ENCODE results near the gene HEATR9.

HEATR9 gene

DNA sequence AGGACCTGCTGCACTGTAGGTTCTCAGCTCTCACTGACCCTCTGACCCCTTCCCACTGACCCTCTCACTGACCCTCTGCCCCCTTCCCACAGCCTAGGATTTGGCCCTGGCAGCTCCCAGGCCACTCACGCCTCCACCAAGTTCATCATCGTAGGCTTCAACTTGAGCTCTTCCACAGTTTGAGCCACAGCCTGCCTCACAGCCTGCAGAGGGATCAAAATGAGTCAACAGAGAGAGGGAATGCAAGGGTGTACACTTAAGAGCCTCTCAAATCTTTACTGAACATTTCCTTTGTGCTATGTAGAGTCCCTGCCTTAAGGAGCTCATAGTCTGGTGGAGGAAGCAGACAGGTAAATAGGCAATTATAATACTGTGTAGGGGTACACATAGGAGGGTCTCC is 12.1 kb downstream of the HEATR9 start:
- no peak for DNase-seq

DNA sequence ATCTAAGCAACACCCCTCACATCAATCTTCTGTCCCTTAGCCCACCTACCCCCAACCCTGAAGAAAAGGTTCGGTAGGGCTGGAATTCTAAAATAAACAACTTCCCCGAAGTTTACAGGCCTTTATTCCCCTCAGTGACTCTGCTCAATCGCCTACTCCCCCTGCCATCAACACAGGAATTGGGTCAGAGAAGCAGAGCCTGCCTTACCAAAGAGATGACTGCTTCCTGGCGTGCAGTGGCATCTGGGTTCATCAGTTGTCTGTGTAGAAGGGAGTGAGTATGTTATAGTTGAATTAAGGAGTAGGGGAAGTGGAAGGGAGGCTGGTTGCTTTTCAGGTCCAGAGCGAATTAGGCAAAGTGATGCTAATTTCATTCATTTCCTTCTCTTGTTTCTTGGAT is 12.7 kb downstream of the HEATR9 start:
- DNase-seq = no peak

DNA sequence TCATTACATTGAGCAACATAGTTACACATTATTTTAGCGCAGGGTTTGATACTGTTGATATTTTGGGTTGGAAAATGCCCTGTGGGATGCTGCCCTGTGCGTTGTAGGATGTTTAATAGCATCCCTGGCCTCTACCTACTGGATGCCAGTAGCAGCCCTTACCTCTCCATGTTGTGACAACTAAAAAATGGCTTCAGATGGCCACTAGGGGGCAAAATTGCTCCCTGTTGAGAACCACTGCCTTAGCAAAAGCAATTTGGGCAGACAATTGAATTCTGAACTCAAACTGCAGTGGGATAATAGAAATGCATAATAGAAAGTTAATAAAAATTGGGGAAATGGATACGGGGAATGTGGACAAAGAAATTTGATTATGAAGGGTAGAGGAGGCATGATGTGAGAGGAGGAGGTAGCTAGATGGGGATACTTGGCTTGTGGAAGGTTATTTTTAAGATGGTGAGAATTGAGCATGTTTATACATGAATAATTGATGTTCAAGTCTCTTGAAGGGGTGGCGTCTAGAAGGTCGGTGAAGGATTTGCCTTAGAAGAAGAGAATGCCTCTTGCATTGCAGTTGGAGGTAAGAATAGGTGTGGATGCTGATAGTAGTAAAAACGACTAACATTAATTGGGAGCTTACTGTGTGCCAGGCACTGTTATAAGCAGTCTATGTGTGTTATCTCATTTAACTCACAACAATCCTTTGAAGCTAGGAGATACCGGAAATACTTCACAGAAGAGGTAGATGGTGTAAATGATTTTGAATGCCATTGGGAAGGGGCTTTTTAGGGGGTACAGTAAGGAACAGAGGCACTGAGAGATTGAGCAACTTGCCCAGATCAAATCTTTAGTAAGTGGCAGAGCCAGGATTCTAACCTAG is 19.0 kb downstream of the HEATR9 start:
- DNase-seq = peak; percentile 75

DNA sequence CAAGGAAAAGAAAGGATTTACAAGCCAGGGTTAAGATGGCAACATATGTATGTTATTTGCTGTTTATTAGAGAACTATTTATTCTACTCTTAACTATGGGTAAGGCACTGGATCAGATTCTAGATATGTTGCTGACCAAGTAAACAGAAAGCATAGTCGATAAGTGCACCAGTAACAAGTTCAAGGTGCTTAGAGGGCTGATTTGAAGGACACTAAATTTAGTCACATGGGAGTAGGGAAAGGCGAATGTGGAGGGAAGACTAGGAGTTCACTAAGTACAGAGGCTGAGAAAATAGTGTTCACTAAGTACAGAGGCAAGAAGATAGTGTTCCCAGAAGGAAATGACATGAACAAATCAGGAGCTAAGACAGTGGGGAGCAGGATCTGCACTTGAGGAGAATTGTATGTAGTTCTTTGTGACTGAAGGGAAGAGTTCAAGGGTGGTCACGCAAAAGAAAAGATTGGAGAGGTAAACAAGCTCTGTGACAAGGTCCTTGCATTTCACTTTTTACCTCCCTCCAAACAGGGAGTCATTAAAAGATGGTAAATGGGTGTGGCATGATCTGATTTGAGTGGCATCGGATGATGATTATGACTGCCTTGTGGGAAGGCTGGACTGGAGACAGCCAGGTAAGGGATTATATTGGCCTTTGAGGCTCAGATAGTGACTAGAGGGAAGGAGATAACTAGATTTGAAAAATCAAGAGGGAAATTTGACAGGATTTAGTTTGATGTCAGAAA is 20.9 kb downstream of the HEATR9 start:
- no peak for DNase-seq

DNA sequence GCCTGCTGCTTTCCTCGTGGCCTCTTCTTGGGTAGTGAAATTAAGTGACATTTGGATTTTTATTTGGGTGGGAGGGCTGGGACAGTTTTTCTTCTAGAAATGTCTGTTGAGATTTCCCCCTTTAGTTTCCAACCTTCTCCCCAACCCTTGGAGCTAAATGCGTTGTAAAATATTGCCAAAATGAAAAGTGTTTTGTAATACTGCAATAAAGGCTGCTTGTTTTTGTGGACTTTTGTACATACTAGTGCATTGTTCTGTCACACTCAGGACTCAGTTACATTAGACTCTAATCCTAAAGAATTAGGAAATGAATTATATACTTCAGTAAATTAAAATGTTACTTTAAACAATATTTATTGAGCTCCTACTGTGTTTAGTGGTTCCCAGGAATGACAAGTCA is 21.7 kb downstream of the HEATR9 start:
- no peak for DNase-seq

DNA sequence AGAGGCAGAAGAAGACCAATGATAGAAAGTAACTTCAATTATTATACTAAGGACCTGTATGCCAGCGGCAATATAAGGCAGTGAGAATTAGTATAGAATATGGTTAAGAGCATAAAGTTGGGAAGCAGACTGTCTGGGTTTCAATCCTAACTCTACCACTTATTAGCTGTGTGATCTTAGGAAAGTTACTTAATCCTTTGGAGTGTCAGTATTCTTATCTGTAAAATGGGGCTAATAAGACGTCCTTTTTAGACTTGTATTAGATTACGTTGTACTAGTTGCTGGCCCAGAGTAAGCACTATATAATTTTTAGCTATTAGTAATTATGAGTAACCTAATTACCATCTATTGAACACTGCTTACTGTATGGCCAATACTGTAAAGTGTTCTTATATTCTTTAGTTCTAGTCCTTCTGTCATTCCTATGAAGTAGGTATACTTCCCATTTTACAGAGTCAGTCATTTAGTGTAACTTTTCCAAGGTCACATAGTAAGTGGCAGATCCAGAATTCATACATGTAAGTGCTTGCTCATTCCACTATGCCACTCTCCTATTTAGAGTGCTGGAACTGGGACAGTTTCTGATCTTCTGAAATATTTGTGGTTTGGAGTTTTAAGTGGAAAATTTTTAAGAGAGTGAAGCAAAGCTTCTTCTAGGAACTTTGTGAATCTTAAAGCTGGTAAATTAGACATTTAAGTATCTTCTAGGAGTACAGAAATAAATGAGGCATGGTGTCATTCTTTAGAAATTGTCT is 22.5 kb downstream of the HEATR9 start:
- no peak for DNase-seq

DNA sequence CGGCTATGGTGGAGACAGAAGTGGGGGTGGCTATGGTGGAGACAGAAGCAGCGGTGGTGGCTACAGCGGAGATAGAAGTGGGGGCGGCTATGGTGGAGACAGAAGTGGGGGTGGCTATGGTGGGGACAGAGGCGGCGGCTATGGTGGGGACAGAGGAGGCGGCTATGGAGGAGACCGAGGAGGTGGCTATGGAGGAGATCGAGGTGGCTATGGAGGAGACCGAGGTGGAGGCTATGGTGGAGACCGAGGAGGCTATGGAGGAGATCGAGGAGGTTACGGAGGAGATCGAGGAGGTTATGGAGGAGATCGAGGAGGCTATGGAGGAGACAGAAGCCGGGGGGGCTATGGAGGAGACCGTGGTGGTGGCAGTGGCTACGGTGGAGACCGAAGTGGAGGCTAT is 24.1 kb downstream of the HEATR9 start:
- no peak for DNase-seq

DNA sequence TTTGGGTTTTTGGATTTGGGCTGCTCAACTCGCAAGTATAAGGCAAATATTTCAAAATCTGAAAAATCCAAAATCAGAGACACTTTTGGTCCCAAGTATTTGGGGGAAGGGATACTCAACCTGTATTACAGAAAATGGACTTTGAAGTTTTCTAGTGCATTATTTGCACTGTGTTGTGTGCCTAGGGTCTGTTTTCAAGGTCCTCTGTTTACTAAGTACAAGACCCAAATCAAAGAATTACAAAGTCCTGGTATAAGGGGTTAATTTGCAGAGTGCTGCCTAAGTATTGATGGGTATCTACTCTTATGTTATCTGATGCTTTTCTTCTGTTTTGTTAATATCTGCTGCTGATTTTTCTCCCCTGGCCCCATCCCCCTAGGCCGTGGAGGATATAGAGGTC is 25.0 kb downstream of the HEATR9 start:
- DNase-seq = no peak

DNA sequence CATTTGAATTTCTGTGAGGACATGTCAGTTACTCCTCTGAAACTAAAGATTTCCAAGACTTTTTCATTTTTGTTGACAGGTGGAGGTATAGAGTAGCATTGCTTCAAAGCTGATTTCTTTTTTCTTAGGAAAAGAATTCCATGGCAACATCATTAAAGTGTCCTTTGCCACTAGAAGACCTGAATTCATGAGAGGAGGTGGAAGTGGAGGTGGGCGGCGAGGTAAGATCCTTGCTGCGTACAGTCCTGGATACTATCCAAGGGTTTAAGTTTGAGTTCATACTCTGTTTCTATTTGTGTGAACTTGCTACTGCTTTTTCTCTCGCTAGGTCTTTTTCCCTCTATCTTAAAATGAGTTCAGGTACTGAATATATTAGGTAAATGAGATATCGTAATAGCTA is 26.5 kb downstream of the HEATR9 start:
- DNase-seq = no peak

DNA sequence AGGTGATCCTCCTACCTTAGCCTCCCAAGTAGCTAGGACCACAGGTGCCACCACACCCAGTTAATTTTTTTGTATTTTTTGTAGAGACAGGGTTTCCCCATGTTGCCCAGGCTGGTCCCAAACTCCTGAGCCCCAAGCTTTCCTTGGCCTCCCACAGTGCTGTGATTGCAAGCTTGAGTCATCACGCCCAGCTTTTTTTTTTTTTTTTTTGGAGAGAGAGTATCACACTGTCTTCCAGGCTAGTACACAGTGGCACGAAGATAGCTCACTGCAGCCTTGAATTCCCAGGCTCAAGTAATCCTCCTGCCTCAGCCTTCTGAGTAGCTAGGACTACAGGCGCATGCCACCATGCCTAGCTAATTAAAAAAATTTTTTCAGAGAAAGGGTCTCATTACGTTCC is 27.2 kb downstream of the HEATR9 start:
- DNase-seq = no peak

DNA sequence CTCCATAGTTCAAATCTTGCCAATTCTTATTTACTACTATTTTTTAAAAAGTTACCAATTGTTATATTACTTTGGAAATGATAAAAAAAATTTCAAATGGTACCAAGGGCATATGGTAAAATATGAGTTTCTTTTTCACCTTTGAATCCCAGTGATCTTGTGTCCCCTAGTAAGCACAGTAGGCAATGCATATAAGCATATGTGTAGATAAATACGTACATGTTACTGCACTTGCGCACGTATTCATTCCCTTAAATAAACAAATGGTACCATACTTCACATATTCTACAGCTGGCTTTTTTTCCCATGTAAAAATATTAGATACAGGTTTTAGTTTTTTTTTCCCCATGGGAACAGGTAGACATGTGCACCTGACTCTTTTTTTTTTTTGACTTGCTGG is 27.6 kb downstream of the HEATR9 start:
- DNase-seq = no peak

DNA sequence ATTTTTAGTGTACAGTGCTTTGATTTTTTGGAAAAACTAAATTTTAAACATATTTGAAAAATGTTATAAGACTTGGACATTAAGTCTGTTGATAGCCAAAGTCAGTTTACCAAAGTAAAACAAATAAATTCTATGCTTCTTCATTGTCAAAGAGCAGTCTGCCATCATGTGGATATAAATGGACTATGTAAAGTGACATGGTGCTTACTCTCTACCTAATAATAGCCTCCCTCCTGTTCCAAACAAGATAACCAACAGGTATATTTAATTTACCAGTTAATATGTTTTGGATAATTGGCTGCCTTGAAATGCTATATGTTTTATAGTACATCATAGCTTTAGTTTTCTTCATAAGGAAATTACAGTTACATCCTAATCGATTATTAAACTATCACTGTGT is 43.5 kb downstream of the HEATR9 start:
- DNase-seq = no peak

DNA sequence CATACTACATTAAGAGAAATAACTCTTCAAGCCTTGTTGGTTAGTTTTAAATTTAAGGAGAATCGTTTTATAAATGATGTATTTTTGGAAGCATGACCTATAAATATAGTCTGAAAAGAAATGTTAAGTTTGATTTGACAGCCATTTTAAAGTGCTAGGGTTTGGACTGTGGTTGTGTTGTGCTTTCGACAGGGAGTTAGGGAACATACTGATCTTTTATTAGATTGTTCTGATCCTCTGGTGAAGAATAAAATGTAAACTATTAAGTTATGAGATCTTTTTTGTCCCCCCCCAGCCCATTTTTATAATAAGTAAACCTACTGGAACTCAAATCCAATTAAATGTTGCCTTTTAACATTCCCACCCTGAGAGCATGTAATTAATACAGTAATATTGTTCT is 47.4 kb downstream of the HEATR9 start:
- DNase-seq = no peak

DNA sequence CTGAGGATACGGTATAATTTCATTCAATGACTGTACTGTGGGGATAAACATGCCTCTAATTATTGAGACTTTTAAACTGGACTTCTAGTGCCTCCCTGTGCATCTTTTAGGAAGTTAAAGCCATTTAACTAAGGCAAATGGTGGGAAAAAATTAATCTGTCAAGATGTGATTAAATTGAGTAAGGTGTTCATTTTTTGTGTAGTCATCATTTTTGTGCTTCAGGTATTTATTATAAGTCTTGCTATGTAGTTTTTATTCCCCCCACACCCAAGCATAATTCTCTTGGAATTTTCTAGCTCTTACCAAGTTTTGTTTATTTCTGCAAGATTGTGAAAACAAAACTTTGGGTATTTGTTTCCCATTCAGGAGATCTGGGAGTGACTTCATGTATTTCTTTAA is 49.2 kb downstream of the HEATR9 start:
- DNase-seq = no peak

DNA sequence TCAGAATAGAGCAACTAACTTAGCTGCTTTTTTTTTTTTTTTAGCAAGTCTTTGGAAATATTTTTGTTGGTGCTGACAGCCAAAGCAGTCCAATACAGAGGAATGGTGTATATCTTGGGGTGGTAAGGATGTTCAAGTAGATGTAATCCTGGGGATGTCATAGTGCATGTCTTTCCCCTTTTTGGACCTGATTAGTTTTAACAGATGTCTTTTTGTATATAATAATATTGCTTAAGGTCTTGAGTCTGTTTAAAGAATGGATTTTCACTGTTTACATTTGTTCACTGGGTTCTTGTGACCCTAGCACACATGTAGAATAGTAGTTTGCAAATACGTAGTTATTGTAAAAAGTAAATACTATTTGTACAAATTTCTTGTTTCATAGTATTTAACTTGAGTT is 51.5 kb downstream of the HEATR9 start:
- no peak for DNase-seq

DNA sequence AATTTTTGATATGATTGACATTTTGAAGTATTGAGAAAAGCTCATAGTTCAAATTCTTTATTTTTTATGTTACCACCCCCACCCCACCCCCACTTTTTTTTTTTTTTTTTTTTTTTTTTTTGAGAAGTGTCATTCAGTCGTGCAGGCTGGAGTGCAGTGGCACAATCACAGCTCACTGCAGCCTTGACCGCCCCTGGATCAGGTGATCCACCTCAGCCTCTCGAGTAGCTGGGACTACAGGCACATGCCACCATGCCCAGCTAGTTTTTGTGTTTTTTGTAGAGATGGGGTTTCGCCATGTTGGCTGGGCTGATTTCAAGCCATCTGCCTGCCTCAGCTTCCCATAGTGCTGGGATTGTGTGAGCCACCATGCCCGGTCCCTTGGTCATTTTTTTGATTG is 52.0 kb downstream of the HEATR9 start:
- no peak for DNase-seq

DNA sequence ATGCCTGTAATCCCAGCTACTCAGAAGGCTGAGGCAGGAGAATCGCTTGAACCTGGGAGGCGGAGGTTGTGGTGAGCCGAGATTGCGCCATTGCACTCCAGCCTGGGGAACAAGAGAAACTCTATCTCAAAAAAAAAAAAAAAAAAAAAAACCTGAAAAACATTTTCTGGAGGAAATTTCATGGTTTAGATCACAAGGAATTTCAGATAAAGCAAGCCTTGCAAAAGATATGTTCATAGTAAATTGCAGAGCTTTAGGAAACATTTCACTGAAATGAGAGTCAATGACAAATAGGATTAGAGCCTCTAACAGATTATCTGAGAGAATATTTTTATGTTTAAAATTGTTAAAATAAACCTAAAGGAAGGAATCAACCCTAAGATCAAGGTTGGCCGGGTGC is 56.2 kb downstream of the HEATR9 start:
- no peak for DNase-seq

DNA sequence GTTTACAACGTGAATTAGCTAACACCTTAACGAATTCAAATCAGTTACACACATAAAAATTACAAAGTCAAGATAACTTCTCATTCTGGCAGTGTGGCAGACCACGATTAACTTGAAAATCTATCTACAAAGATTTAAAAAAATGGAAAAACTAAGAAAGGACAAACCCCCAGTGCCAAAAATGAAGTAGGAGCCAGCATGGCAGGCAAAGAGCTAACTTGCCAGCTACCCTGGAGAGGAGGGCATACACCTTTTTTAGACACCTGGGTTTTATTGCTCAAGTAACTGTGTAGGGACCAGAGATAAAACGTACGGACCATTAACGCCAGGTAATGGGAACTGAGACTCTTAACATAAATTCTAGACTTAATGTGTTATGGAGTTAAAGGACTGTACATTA is 56.9 kb downstream of the HEATR9 start:
- DNase-seq = no peak

DNA sequence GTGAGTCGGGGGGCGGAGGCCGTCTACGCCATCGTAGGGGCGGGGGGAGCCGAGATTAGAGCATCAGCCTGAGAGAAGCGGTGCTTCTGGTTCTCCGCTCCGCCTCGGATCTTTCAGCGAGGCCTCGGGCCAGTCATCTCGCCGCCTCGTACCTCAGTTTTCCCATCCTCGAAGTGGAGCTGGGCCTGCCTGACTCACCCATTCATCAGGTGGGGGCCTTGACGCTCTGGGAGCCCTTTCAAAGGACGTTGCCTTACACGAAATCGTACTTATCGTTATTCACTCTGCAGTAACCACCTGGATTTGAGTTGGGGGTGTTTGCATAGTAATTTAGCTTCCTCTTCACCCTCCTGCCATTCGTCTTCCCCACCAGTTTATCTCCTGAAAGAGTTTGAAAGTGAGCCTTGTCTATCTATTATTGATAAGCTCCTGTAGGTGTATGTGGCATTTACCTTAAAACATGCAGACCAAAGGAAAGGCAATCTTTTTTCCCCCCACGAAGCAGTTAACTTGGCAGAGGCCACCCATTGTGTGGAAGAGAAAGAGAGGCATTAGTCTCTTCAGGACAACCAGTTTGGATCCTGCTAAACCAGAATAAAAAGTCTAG is 58.7 kb downstream of the HEATR9 start:
- DNase-seq = no peak

DNA sequence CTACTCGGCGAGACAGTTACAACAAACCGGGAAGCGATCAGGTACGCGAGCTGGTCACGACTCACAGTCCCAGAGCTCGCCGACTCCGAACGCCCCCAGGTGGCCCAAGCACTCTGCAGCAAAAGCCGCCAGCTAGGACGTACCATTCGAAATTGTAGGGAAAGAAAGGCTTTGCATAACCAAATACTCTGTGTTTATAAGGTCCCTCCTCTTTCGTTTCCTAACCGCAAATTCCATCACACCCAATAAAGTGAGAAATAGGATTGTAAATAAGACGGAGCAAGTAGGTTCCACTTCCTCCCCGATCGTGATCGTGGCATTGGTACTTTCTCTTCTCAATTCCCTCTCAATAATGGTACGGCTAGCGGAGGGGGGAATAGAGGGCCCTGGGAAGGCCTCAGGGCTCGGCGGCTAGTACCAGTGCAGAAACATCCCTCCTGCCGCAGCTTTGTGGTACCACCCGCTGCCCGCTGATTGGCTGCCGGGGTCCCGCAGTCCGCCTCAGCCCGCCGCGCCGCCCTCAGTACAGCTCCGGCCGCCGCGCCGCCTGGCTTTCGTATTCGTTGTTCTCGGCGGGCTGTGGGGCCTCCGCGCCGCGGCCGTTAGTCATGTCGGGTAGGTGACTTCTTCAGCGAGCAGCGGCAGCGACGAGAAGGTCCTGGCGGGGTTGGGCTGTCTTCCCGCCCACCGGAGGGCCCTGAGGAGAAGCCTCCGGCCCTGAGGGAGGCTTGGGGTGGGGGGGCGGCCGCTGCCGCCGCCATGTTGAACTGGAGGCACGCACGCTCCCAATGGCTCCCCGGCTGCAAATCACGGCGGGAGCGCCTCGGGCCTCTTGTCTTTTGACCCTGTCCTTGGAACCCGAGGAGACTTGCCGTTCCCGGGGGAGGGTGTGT is 59.5 kb downstream of the HEATR9 start, which contains the start of gene TAF15:
Gene TAF15 (plus strand): TSS at position 523 of the 893 bp plus-strand sequence. CDS start 86 bp downstream, at position 609.
- DNase-seq = peak; percentile 98

DNA sequence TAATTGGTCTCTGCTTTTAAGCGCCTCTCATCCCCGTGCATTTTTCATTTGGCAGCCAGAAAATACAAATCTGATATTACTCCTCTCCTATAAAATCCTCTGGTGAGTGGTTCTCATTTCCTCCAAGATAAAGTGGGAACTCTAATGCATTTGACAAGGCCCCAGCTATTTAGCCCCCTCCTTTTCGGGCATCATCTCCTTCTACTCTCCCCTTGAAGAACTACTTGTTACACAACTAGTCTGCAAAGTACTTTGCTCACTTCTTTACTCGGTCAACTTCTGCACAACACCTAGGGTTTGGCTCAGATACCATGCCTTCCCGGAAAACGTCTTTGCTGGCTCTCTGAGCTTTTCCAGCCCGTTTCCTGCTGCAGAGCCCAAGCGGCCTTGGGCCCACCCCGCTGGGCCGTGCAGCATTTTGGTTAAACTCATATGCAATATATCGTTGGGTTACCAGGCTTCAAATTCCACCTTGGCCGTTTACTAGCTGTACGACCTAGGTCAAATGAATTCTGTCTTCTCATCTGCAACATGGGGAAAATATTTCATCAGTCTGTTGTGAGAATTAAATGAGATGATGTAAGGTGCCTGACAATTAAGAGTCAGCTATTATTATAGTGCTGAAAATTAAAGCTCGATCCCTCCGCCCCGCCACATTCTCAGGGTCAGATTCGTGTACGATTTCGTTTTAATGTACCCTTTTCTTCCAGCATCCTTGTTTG is 60.3 kb downstream of the HEATR9 start:
- DNase-seq = no peak
